PC-3 (cell line): ENCODE results near the gene APOL6. TPM values are rescaled to one million over a fixed set of nuclear protein-coding genes. Genes with fewer than 3 reads are reported as not detected.

Source experiments
- ATAC-seq: fragments of 200-7000 bp; cut with Tn5 transposase; 2 replicates; pipeline ENCODE4 v1.9.1; 2020; ENCODE audit warnings: mild to moderate bottlenecking, moderate library complexity
- BruUV-seq: library from RNA; stranded (reverse); fragments of 400-500 nt; replicated peaks from 2 replicates; lab custom pipeline; 2021; lab: Mats Ljungman, UMichigan
- CTCF ChIA-PET: fragments of 300-600 bp; sonication (Branson Sonifier 250); formaldehyde crosslinking; loops from one replicate; lab custom pipeline; 2022; ENCODE audit warnings: antibody characterized with exemption; lab: Charles Lee
- POLR2A ChIA-PET: fragments of 300-600 bp; sonication (Branson Sonifier 250); formaldehyde crosslinking; loops from one replicate; lab custom pipeline; 2022; ENCODE audit warnings: antibody characterized with exemption; ENCODE audit not compliant: unreplicated experiment; lab: Charles Lee
- DNase-seq: peaks from one replicate; pipeline ENCODE4 v3.0.0-alpha.2; 2015
- H2AFZ ChIP-seq: fragments of 300-600 bp; sonication (generic); 2 replicates; pipeline ENCODE4 v1.6.0; 2016; ENCODE audit warnings: antibody characterized with exemption, low read length
- H3F3A ChIP-seq: fragments of 300-600 bp; sonication (generic); one replicate; pipeline ENCODE4 v1.6.0; 2017; ENCODE audit warnings: antibody characterized with exemption, low read length, control low read depth, mild to moderate bottlenecking; ENCODE audit not compliant: unreplicated experiment
- H3K27ac ChIP-seq: fragments of 300-600 bp; sonication (generic); 2 replicates; pipeline ENCODE4 v1.5.1; 2016; ENCODE audit warnings: mild to moderate bottlenecking, low read length
- H3K27me3 ChIP-seq: fragments of 300-600 bp; sonication (generic); 2 replicates; pipeline ENCODE4 v1.6.1; 2016; ENCODE audit warnings: low read length, mixed read lengths
- H3K36me3 ChIP-seq: fragments of 300-600 bp; sonication (generic); 2 replicates; pipeline ENCODE4 v1.6.1; 2016; ENCODE audit warnings: low read depth, mixed run types, low read length, mixed read lengths
- H3K4me1 ChIP-seq: fragments of 300-600 bp; sonication (generic); 2 replicates; pipeline ENCODE4 v1.5.1; 2016; ENCODE audit warnings: low read length; ENCODE audit not compliant: insufficient read depth
- H3K4me2 ChIP-seq: fragments of 300-600 bp; sonication (generic); 2 replicates; pipeline ENCODE4 v1.6.0; 2016; ENCODE audit warnings: low read length
- H3K4me3 ChIP-seq: fragments of 300-600 bp; sonication (generic); 2 replicates; pipeline ENCODE4 v1.5.1; 2016; ENCODE audit warnings: mild to moderate bottlenecking, low read length, mixed read lengths
- H3K79me2 ChIP-seq: fragments of 300-600 bp; sonication (generic); 2 replicates; pipeline ENCODE4 v1.6.1; 2017; ENCODE audit warnings: low read length, mixed read lengths
- H3K9ac ChIP-seq: fragments of 300-600 bp; sonication (generic); 2 replicates; pipeline ENCODE4 v1.6.0; 2016; ENCODE audit warnings: mild to moderate bottlenecking, low read length
- H3K9me2 ChIP-seq: fragments of 300-600 bp; sonication (generic); replicated peaks from 2 replicates; pipeline ENCODE4 v1.6.1; 2016; ENCODE audit warnings: mixed run types, low read length, mixed read lengths
- H3K9me3 ChIP-seq: fragments of 300-600 bp; sonication (generic); 2 replicates; pipeline ENCODE4 v1.6.1; 2016; ENCODE audit warnings: low read length, mixed read lengths
- H4K20me1 ChIP-seq: fragments of 300-600 bp; sonication (generic); 2 replicates; pipeline ENCODE4 v1.6.1; 2016; ENCODE audit warnings: low read length, mixed read lengths
- CTCF ChIP-seq: fragments of 300-600 bp; sonication (generic); conservative IDR thresholded peaks from 2 replicates; pipeline ENCODE4 v1.5.1; 2017; ENCODE audit warnings: antibody characterized with exemption, low read depth, mild to moderate bottlenecking, low read length
- EZH2 ChIP-seq: fragments of 300-600 bp; sonication (generic); IDR thresholded peaks from one replicate; pipeline ENCODE4 v1.6.1; 2017; ENCODE audit warnings: antibody characterized with exemption, mild to moderate bottlenecking, low read length; ENCODE audit not compliant: unreplicated experiment
- EZH2phosphoT487 ChIP-seq: fragments of 300-600 bp; sonication (generic); IDR thresholded peaks from 2 replicates; pipeline ENCODE4 v1.6.1; 2018; ENCODE audit warnings: mild to moderate bottlenecking, antibody characterized with exemption, low read length, borderline replicate concordance
- intact Hi-C: fragments of 100-400 bp; cut with micrococcal nuclease; formaldehyde crosslinking; loops from 2 replicates; pipeline ENCODE4 v1.9.0; 2023
- total RNA-seq: library from RNA; depleted of rRNA; stranded (reverse); fragments of >200 nt; gene quantifications from 2 replicates; pipeline ENCODE4 v1.2.3, GENCODE V29; 2014

APOL6 gene
- total RNA-seq, 1 experiment from 2014 or later, result 8.2 TPM

- Histone ChIP-seq H3K9me3 (no peaks in the 10 kb centered on the region), H3K9ac (no peak overlapping the region), H3K79me2 (no peaks in the 10 kb centered on the region), H3K4me1 (no peaks in the 10 kb centered on the region), H3K36me3 (no peaks in the 10 kb centered on the region), H3K4me2 (no peak overlapping the region), H3K27me3 (no peaks in the 10 kb centered on the region), H3F3A (no peaks in the 10 kb centered on the region), H4K20me1 (no peaks in the 10 kb centered on the region), H2AFZ (no peak overlapping the region), H3K27ac (no peak overlapping the region), H3K4me3 (no peak overlapping the region), H3K9me2 (no peaks in the 10 kb centered on the region)
- ATAC-seq (no peak), DNase-seq (no peak)
- ChIA-PET CTCF (no interaction called here), POLR2A (no interaction called here)
- BruUV-seq, result no TSS peak
- intact Hi-C loops, result no loop called here
- TF ChIP-seq EZH2 (no peak), CTCF (no peak), EZH2phosphoT487 (no peak)
Observed at GRCh38 chr22:35687461-35687860, 39.2 kb downstream of the APOL6 start.

- CTCF ChIA-PET, result no interaction called here
- no peak overlapping the region for H3K27ac ChIP-seq
- H2AFZ ChIP-seq, result no peak overlapping the region
- no peak overlapping the region for H3K9ac ChIP-seq
- no peaks in the 10 kb centered on the region for H3K36me3 ChIP-seq
- DNase-seq (no peak), ATAC-seq (no peak)
- H3K4me3 ChIP-seq, result no peak overlapping the region
- no peaks in the 10 kb centered on the region for H3K9me2 ChIP-seq
- H3F3A ChIP-seq, result no peaks in the 10 kb centered on the region
- intact Hi-C loops, result no loop called here
- no peaks in the 10 kb centered on the region for H3K79me2 ChIP-seq
- H3K4me1 ChIP-seq, result no peaks in the 10 kb centered on the region
- no peaks in the 10 kb centered on the region for H3K27me3 ChIP-seq
- H4K20me1 ChIP-seq, result no peaks in the 10 kb centered on the region
- POLR2A ChIA-PET, result no interaction called here
- H3K9me3 ChIP-seq, result no peaks in the 10 kb centered on the region
- no peak for TF ChIP-seq EZH2
- BruUV-seq, result no TSS peak
- H3K4me2 ChIP-seq, result no peak overlapping the region
Observed at GRCh38 chr22:35688913-35689675, 40.8 kb downstream of the APOL6 start.

GRCh38 chr22:35690001-35690400, 41.8 kb downstream of the APOL6 start:
- ChIA-PET CTCF (no interaction called here), POLR2A (no interaction called here)
- ATAC-seq, result no peak
- no peaks in the 10 kb centered on the region for H3K9me2 ChIP-seq
- no peak overlapping the region for H2AFZ ChIP-seq
- no peak overlapping the region for H3K9ac ChIP-seq
- H3K27ac ChIP-seq, result no peak overlapping the region
- no peaks in the 10 kb centered on the region for H3K9me3 ChIP-seq
- H3K4me2 ChIP-seq, result no peak overlapping the region
- intact Hi-C loops, result no loop called here
- no peaks in the 10 kb centered on the region for H3K36me3 ChIP-seq
- no peak for TF ChIP-seq EZH2phosphoT487
- no peak for TF ChIP-seq CTCF
- no peak for DNase-seq
- no peaks in the 10 kb centered on the region for H3K4me1 ChIP-seq
- H3F3A ChIP-seq, result no peaks in the 10 kb centered on the region
- no peaks in the 10 kb centered on the region for H3K27me3 ChIP-seq
- no peak overlapping the region for H3K4me3 ChIP-seq
- BruUV-seq, result no TSS peak
- no peaks in the 10 kb centered on the region for H4K20me1 ChIP-seq
- H3K79me2 ChIP-seq, result no peaks in the 10 kb centered on the region
